Aorta (tissue), 5 donors: ENCODE measurements around the gene GKAP1. TPM values are rescaled to one million over a fixed set of nuclear protein-coding genes. Genes with fewer than 3 reads are reported as not detected.
"Not testable (repeated sequence)": the region's sequence is repeated elsewhere in the genome, so short reads cannot be mapped to it uniquely, and the experiment has no call there.

Experiments used
- ATAC-seq: fragments of 200-7000 bp; cut with Tn5 transposase; one replicate; pipeline ENCODE4 v1.9.1; 2022; ENCODE audit warnings: moderate library complexity; ENCODE audit not compliant: low FRiP score
- DNase-seq, 2 donors: peaks; one replicate each; pipeline ENCODE4 v3.0.0-alpha.2; 2020
- H3K27ac ChIP-seq, 2 donors: one replicate each; pipeline ENCODE4 v1.5.1; 2013; ENCODE audit warnings: low read length in 2 of 2, mild to moderate bottlenecking in 2 of 2, moderate library complexity in 2 of 2, control low read depth in 1 of 2, inconsistent platforms in 1 of 2, low read depth in 1 of 2
- H3K27me3 ChIP-seq, 2 donors: one replicate each; pipeline ENCODE4 v1.6.1; 2013; ENCODE audit warnings: control low read depth in 1 of 2, low read length in 1 of 2, mild to moderate bottlenecking in 1 of 2, moderate library complexity in 1 of 2; ENCODE audit not compliant: insufficient read depth in 2 of 2, control insufficient read depth in 1 of 2
- H3K36me3 ChIP-seq, 2 donors: one replicate each; pipeline ENCODE4 v1.6.1; 2013; ENCODE audit warnings: control low read depth in 1 of 2, low read length in 1 of 2, mild to moderate bottlenecking in 1 of 2; ENCODE audit not compliant: insufficient read depth in 2 of 2, control insufficient read depth in 1 of 2
- H3K4me1 ChIP-seq, 2 donors: one replicate each; pipeline ENCODE4 v1.6.1; 2013; ENCODE audit warnings: low read length in 2 of 2, control low read depth in 1 of 2, mild to moderate bottlenecking in 1 of 2, moderate library complexity in 1 of 2; ENCODE audit not compliant: insufficient read depth in 2 of 2, control insufficient read depth in 1 of 2
- H3K4me3 ChIP-seq, 2 donors: one replicate each; pipeline ENCODE4 v1.5.1; 2013; ENCODE audit warnings: low read length in 2 of 2, control low read depth in 1 of 2, mild to moderate bottlenecking in 1 of 2
- H3K9me3 ChIP-seq: one replicate; pipeline ENCODE4 v1.6.1; 2013; ENCODE audit warnings: mild to moderate bottlenecking, low read length; ENCODE audit not compliant: control insufficient read depth
- WGBS, 2 donors: extraction: QIAGEN DNeasy Blood & Tissue Kit; methylation state at CpG; one replicate each; pipeline ENCODE4 v1.1.7; 2013; 5-methylcytosine and 5-hydroxymethylcytosine counted together
- intact Hi-C, 2 donors: fragments of 100-400 bp; cut with DNase I; formaldehyde crosslinking; loops; one replicate each; pipeline versions ENCODE4 v1.14.2 to v1.15.0; 2022
- polyA plus RNA-seq, 2 donors: library from polyadenylated mRNA; stranded (reverse); fragments of 200-250 nt; gene quantifications; one replicate each; pipeline ENCODE4 v1.2.3, GENCODE V29; 2013
- total RNA-seq, 2 donors: library from RNA; stranded (reverse); fragmentation: NEBNext Ultra II Directional; extraction: Animal tissue kit (Norgen Biotek cat#: 25700); gene quantifications; one replicate each; pipeline ENCODE4 v1.2.1, GENCODE V29; 2021
- donor health status: healthy with polysubstance abuse.
- donor health status: Bipolar disorder and iron deficiency.
- donor health status: DM: no; HTN: no; CAD: no.
- donor health status: DM: no; HTN: no; CAD: no.
- donor health status: DM: yes; HTN: yes; CAD: no.

Gene GKAP1
- total and polyA plus RNA-seq, 4 donors = 8.0 to 14.8 (median 9.2) TPM

DNA sequence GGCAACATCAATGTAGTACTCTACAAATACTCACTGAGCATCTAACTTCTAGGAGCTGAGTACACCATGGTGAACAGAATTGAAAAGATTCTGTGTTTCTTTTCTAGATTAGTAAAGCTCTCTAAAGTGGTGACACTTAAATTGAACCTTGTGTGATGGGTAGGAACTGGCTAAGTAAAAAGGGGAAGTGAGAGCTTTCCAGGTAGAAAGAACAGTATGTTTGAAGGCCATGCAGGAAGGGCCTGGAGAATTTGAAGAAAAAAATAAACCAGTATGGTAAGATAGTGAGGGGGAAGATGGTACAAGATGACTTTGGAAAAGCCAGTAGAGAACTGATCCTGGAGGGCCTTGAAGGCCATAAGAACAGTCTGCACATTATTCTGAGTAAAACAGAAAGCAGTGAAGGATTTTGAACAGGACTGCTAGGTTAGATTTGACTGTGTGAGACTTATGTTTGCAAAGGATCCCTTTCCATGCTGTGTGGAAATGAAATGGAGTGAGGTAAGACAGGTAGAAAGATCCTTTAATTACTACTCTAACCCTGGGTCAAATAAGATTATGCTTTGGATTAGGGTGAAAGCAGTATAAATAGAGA, 63.1 kb downstream of the GKAP1 start:
- Histone ChIP-seq H3K27me3 (no peaks in the 10 kb centered on the region), H3K4me3 (no peak overlapping the region), H3K4me1 (no peaks in the 10 kb centered on the region), H3K27ac (no peak overlapping the region), H3K9me3 (no peaks in the 10 kb centered on the region), H3K36me3 (peaks cover 0 to 2% of the 10 kb centered on the region in 2 donors)
- ATAC-seq (no peak), DNase-seq (no peak)
- intact Hi-C loops = no loop called here

GRCh38 chr9:83749706-83750105, 67.9 kb downstream of the GKAP1 start:
- Histone ChIP-seq H3K27ac (no peak overlapping the region), H3K36me3 (peaks cover 0 to 2% of the 10 kb centered on the region in 2 donors), H3K4me3 (no peak overlapping the region), H3K27me3 (no peaks in the 10 kb centered on the region), H3K9me3 (no peaks in the 10 kb centered on the region), H3K4me1 (no peaks in the 10 kb centered on the region)
- intact Hi-C loops = no loop called here
- WGBS, 2 donors = 89 to 91% methylated on average over 3 of the region's 3 CpGs
- no peak for ATAC-seq
- DNase-seq = no peak

DNA sequence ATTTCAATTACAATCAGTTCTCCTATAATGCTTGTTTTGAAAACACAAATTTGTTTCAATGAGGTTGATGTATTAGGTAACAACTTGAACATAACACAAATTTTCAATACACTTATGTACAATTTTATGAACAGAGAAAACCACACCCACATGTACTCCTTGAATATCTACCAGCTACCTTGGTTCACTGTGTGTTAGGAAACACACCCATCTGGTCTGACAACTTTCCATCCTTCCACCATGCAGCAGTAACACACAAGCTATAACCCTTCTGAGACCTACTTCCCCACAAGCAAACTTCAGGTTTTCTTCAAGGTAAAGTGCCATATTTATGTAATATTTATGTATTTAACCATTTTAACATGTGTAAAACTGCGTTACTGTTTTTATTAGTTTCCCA, 73.4 kb downstream of the GKAP1 start:
- DNase-seq = no peak
- H3K4me3 ChIP-seq = no peak overlapping the region
- H3K9me3 ChIP-seq = no peaks in the 10 kb centered on the region
- no peaks in the 10 kb centered on the region for H3K4me1 ChIP-seq
- no peaks in the 10 kb centered on the region for H3K27me3 ChIP-seq
- 90 to 94% methylated on average over 1 of the region's 1 CpG for WGBS, 2 donors
- H3K36me3 ChIP-seq = no peaks in the 10 kb centered on the region
- ATAC-seq = no peak
- intact Hi-C loops = no loop called here
- no peak overlapping the region for H3K27ac ChIP-seq

GRCh38 chr9:83733739-83734138, 83.8 kb downstream of the GKAP1 start:
- no peaks in the 10 kb centered on the region for H3K9me3 ChIP-seq
- H3K27ac ChIP-seq = no peak overlapping the region
- 97 to 98% methylated on average over 4 of the region's 4 CpGs for WGBS, 2 donors
- no peaks in the 10 kb centered on the region for H3K36me3 ChIP-seq
- H3K27me3 ChIP-seq = no peaks in the 10 kb centered on the region
- intact Hi-C loops = no loop called here
- ATAC-seq (no peak), DNase-seq (no peak)
- no peak overlapping the region for H3K4me3 ChIP-seq
- H3K4me1 ChIP-seq = no peaks in the 10 kb centered on the region

DNA sequence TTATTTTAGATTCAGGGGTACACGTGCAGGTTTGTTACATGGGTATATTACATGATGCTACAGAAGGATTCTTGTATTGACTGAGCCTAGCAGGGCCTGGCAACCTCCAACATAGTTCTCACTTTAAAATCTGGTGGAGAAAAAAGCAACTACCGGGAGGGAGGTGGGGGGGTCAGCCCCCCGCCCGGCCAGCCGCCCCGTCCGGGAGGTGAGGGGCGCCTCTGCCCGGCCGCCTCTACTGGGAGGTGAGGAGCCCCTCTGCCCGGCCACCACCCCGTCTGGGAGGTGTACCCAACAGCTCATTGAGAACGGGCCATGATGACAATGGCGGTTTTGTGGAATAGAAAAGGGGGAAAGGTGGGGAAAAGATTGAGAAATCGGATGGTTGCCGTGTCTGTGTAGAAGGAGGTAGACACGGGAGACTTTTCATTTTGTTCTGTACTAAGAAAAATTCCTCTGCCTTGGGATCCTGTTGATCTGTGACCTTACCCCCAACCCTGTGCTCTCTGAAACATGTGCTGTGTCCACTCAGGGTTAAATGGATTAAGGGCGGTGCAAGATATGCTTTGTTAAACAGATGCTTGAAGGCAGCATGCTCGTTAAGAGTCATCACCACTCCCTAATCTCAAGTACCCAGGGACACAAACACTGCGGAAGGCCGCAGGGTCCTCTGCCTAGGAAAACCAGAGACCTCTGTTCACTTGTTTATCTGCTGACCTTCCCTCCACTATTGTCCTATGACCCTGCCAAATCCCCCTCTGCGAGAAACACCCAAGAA, 88.8 kb downstream of the GKAP1 start:
- intact Hi-C loops, H3K4me1 ChIP-seq, H3K27ac ChIP-seq, H3K9me3 ChIP-seq, H3K36me3 ChIP-seq, H3K27me3 ChIP-seq, H3K4me3 ChIP-seq, ATAC-seq, DNase-seq: not testable (repeated sequence)
- 89 to 92% methylated on average over 13 to 17 of the region's 22 CpGs for WGBS, 2 donors

GRCh38 chr9:83724436-83724835, 93.1 kb downstream of the GKAP1 start:
- peaks cover 1% of the 10 kb centered on the region for H3K9me3 ChIP-seq
- no peaks in the 10 kb centered on the region for H3K36me3 ChIP-seq
- ATAC-seq (no peak), DNase-seq (no peak)
- H3K4me3 ChIP-seq = no peak overlapping the region
- H3K27ac ChIP-seq = no peak overlapping the region
- H3K4me1 ChIP-seq = no peaks in the 10 kb centered on the region
- intact Hi-C loops = no loop called here
- no peaks in the 10 kb centered on the region for H3K27me3 ChIP-seq

- DNase-seq = no peak
- intact Hi-C loops = no loop called here
Measured at GRCh38 chr9:83722726-83723495, 94.7 kb downstream of the GKAP1 start.

GRCh38 chr9:83721509-83721908, 96.1 kb downstream of the GKAP1 start:
- intact Hi-C loops = no loop called here
- ATAC-seq = no peak
- DNase-seq = no peak

More at GRCh38 chr9:83722726-83723495, 94.7 kb downstream of the GKAP1 start:
- no peak for ATAC-seq
- Histone ChIP-seq H3K9me3 (peaks cover 1% of the 10 kb centered on the region), H3K4me3 (no peak overlapping the region), H3K4me1 (no peaks in the 10 kb centered on the region), H3K27me3 (no peaks in the 10 kb centered on the region), H3K36me3 (no peaks in the 10 kb centered on the region), H3K27ac (no peak overlapping the region)
- 57 to 80% methylated on average over 2 of the region's 2 CpGs for WGBS, 2 donors

DNA sequence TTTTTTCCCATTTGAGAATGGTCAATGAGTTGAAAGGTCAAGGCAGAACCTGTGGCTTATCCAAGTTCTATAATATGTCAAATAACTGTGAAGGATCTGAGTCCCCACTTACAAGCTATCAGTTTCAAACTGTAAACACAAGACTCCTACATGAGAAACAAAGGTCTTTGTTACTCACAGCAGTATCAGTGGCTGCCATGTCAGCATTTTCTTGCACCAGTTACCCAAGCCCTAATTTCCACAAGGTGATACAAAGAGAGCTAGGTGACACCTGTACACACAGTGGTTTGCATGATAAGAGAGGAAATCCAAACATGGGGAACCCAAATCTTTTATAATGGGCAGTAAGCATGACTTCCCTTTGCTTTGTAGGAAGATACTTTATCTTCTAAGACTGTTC, 101.8 kb downstream of the GKAP1 start:
- H3K4me1 ChIP-seq = no peaks in the 10 kb centered on the region
- DNase-seq = no peak
- no peak overlapping the region for H3K4me3 ChIP-seq
- no peak overlapping the region for H3K27ac ChIP-seq
- H3K36me3 ChIP-seq = no peaks in the 10 kb centered on the region
- ATAC-seq = no peak
- intact Hi-C loops = no loop called here
- no peaks in the 10 kb centered on the region for H3K27me3 ChIP-seq
- H3K9me3 ChIP-seq = no peaks in the 10 kb centered on the region

More at GRCh38 chr9:83721509-83721908, 96.1 kb downstream of the GKAP1 start:
- H3K27ac ChIP-seq = no peak overlapping the region
- no peak overlapping the region for H3K4me3 ChIP-seq
- no peaks in the 10 kb centered on the region for H3K27me3 ChIP-seq
- peaks cover 1% of the 10 kb centered on the region for H3K9me3 ChIP-seq
- no peaks in the 10 kb centered on the region for H3K36me3 ChIP-seq
- no peaks in the 10 kb centered on the region for H3K4me1 ChIP-seq
